Stimulated activated CD4-positive, alpha-beta T cell treated with anti-CD3 and anti-CD28 coated beads, Interleukin-4, amount 100 ng/mL, for 1 hour (primary cell): ENCODE measurements around the gene RHEB.

ENCODE experiments used
- DNase-seq: peaks from one replicate; pipeline ENCODE4 v3.0.0-alpha.2; 2020

RHEB gene

DNA sequence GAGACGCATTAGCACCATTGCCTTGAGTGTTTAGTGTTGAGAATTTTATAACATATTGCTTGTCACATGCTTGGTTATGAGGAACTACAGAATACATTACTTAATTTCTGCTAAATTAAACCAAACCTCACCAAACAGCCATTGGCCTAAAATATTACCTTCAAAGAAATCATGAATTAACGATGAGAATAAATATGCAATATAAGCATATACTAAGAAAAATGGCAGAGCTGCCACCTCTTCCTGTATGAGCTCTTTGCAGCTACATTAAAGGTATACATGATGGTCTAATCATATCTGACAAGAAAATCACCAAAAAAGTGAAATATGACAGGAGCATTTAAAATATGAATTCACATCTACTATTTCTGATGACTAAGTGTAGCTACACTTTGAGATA is 5.2 kb upstream of the RHEB start:
- no peak for DNase-seq

DNA sequence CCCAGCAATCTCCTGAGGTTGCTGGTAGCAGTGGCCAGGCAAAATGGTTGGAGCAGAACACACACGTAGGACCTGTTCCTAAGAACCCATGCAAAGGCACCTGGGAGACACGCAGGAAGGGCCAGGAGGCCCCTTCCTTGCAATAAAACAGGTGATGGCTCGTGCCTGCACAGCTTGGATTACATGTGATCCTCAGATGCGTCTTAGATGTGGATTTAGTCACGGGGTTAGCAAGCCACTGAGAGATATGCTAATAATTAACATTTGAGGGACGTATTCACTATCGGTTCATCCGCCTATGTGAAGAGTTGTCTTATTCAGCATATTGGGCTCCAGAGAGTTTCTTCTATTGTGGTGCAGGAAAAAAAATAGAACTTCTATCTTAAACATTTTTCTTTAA is 4.6 kb upstream of the RHEB start:
- no peak for DNase-seq

GRCh38 chr7:151520419-151521261 is 945 bp upstream of the RHEB start:
- peak; percentile 52 for DNase-seq

DNA sequence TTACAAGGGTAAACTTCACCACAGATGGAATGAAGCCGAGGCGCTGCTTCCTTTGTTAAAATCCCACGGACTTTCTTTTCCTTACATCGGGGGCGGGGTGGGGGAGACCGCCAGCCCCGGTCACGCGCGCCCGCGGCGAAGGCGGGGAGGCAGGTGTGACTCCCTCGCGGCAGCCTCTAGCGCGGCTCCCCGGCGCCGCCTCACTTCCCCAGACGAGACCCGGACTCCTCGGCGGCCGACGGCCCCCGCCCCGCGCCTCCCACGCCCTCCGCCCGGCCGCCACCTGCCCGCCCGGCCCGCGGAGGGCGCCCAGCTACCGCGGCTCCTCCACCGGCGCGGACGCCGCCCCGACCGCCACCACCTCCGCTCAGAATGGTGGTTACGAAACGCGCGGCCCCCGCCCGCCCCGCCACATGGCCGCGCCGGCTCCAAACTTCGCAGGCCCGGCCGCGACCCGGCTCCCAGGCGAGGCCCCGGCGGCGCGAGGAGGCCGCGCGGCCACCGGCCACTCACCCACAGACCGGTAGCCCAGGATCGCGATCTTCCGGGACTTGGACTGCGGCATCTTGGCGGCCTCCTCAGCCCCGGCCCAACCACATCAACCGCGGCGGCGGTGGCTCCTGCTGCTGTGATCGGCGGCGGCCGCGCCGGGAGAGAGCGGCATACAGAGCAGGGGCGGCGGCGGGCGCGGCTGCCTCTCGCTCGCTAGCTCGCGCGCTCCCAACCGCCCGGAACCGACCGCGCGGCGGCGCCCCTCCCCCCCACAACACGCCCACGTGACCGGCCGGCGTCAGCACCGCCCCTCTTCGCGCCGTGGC is 539 bp downstream of the RHEB start:
- peak; percentile 65 for DNase-seq

DNA sequence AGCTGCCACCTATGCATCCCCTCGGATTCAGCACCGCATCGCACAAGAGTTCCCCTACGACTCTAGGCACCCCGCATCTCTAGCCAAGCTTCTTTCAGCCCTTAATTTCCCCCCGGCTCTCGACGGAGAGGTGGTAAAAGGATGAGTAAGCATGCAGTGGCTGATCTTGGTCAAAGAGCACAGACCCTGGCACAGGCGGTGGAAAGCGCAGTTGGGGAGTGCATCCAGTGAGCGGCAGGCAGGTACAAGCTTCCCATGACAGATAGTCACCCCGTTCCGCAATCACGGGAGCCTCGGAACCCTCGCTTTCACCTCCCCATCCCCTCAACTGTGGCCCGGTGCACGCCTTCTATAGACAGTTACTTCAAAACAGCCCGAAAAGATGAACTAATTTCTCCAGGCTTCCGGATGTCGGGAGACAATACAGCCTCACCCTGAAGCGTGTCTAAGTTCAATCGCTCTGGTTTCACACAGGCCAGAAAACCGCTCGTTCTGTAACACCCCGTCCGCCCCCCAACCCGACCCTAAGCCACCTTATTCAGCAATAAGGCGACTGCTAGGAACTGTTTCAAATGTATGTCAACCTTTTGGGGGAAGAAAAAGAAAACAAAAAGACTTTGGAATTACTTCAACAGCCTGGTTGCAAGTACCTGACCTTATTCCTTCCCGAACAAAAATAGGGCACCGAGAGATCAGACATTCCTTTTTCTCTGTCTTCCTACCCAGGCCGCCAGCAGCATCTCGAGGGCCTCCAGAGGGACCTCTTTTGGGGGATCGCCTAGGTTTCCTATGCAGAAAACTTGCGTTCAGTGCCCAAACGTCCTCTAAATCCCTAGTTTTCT is 1.4 kb downstream of the RHEB start:
- DNase-seq: peak; percentile 58

DNA sequence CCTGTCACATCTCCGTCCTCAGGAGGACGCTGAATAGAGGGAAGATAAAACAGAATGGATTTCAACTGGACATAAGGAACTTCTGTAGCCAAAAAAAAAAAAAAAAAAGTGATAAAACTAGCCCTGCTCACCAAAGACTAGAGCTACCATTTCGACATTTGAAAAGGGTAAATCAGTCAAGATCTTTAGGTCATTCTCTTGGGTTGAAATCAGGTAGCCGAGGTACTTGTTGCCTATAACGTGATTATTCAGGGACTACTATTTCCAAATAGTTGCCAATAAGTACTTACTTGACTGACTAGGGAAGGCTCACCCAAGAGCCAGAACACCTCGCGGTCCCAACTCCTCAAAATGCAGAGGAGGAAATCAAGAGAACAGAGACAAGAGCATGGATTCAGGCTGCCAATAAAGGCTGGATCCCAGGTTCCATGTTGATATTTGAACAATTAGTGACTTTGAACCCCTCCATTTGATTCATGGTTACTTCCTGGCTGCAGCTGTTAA is 2.0 kb downstream of the RHEB start:
- DNase-seq: no peak

- DNase-seq: no peak
These were observed 4.5 kb downstream of the RHEB start for GRCh38 chr7:151515276-151515565.

- no peak for DNase-seq
These were observed 5.0 kb downstream of the RHEB start for GRCh38 chr7:151514461-151515275.

DNA sequence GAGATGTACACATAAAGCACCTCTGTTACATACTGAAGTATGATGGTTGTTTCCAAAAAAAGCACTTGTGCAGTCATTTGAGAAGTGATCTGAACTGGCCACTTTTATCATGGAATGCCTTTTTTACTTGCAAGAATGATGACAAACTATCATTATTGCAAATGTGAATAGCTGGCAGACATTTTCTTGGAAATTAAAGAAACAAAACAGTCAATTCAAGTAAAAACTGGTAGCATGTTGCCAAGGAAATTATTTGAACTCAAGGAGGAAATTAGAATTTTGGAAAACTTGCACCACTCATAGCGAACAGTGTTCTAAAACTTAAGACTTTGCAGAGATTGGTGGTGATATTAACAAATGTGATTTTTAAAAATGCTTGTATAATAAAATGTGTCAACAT is 6.6 kb downstream of the RHEB start:
- no peak for DNase-seq

- DNase-seq: no peak
These were observed 7.3 kb downstream of the RHEB start for GRCh38 chr7:151512353-151512752.

DNA sequence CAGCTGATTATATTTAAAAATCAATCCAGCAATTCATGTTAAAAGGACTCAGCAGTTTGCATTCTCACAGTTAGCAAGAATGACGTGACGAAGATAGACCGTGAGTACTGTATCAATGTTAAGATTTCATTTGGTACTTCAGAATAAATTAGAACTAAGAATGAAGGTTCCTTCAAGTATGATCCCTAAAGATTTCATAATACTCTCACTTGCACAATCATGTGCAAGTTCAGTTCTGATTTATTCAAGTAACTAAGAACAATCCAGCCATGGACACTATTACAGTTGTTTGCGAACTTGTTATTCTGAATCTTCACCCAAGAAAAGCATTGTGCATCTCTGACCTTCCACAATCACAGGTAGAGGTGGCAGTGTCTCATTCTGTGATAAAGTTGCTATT is 7.7 kb downstream of the RHEB start:
- no peak for DNase-seq

DNA sequence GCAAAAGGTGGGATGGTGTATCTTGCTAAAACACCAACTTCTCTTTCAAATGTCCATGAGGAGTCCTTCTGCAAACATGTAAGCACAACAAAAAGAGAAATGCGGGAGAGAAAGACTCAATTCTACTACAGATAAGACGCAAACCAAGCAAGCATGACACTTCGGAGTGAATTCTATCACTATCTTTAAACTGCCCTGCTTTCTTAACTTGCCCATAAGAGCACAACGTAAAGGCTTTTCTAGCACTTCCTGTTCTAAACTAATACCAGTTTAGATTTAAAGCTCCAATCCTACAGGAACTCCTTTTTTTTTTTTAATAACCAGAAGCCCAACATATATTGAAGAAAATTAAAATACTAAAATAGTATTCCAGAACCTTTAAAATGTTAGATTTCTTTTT is 8.4 kb downstream of the RHEB start:
- DNase-seq: no peak

- no peak for DNase-seq
These were observed 9.9 kb downstream of the RHEB start for GRCh38 chr7:151509670-151510333.

GRCh38 chr7:151508991-151509390 is 10.7 kb downstream of the RHEB start:
- DNase-seq: no peak

GRCh38 chr7:151507806-151508205 is 11.9 kb downstream of the RHEB start:
- no peak for DNase-seq

DNA sequence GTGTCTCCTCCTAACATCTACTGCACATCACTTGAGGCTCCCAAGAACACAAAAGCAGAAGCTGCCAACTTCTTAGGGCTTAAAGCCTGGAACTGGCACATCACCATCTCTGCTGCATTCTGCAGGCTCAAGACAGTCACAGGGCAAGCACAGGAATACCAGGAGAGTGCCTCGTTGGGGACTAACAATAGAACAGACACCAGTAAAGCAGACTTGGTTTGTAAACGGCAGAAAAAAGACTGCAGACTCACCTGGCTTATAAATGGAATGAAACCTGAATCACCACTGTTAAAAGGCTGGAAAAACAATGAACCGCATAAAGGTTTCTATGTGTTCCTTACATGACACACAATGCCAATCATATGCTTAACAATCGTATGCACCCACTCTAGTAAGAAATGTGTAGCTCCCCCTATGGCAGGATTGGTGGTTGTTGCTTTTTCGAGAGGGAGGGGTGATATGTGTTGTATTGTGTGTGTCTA is 12.8 kb downstream of the RHEB start:
- DNase-seq: no peak

DNA sequence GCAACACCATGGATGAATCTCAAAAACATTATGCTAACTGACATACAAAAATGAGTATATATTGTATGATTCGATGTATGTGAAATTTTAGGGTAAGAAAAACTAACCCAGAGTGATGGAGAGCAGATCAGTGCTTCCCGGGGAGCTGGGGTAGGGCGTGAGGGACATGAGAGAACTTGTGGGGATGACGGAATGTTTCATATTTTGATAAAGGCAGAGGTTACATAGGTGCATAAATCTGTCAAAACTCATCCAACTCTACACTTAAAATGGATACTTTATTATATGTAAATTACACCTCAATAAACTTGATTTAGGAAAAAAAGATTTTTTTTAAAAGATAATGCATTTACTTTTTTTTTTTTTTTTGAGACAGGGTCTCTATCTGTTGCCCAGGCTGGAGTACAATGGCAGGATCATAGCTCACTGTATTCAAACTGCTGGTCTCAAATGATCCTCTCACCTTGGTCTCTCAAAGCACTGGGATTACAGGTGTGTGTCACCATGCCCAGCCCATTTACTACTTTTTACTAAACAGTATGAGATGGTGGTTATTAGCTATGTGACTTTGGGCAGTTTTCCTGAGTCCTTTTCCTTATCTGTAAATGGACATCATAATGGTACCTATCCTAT is 13.7 kb downstream of the RHEB start:
- DNase-seq: no peak

DNA sequence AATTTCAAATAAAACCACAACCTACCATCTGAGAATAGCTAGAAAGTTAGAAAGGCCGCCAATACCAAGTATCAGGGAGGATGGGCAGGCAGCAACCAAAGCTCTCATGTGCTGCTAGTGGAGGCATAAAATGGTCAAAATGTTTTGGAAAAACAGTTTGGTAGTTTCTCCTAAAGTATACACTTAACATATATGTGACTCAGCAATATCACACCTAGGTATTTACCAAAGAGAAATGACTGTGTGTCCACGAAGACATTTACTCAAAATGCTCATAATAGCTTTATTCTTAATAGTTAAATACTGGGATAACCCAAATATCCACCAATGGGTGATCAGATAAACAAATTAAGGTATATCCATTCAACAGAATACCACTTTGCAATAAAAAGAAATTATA is 14.3 kb downstream of the RHEB start:
- DNase-seq: no peak

GRCh38 chr7:151504715-151505326 is 14.9 kb downstream of the RHEB start:
- no peak for DNase-seq

GRCh38 chr7:151503902-151504714 is 15.6 kb downstream of the RHEB start:
- DNase-seq: no peak
